HG02870 (cell line): ENCODE results near the gene EDNRA.
"Not testable (repeated sequence)": the region's sequence is repeated elsewhere in the genome, so short reads cannot be mapped to it uniquely, and the experiment has no call there.

Experiments
- ATAC-seq: cut with Tn5 transposase; IDR thresholded peaks from one replicate; pipeline ENCODE4 v1.9.1; 2021; ENCODE audit warnings: mild to moderate bottlenecking, moderate library complexity; ENCODE audit not compliant: unreplicated experiment

The EDNRA gene

GRCh38 chr4:147480891-147481576, at the start of gene EDNRA:
TSS of gene EDNRA (plus strand) at chr4:147481097. CDS start at chr4:147485682, 4,585 bp downstream.
- ATAC-seq, result no peak

DNA sequence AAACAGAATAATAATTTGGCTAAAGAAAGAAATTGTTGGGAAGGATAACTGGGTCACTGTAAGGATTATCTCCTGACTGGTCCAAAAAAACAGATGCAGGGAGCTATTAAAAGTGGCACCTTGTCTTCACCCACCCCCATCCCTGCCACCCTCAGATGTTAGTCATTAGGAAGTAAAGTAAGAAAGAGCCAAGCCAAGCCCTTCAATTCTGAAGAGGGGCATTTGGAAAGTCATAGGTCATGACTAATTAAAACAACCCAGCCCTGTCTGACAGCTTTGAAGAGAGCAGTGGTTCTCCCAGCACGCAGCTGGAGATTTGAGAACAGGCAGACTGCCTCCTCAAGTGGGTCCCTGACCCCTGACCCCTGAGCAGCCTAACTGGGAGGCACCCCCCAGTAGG, 46.5 kb upstream of the EDNRA start:
- not testable (repeated sequence) for ATAC-seq

GRCh38 chr4:147440442-147440841, 40.5 kb upstream of the EDNRA start:
- ATAC-seq, result no peak

DNA sequence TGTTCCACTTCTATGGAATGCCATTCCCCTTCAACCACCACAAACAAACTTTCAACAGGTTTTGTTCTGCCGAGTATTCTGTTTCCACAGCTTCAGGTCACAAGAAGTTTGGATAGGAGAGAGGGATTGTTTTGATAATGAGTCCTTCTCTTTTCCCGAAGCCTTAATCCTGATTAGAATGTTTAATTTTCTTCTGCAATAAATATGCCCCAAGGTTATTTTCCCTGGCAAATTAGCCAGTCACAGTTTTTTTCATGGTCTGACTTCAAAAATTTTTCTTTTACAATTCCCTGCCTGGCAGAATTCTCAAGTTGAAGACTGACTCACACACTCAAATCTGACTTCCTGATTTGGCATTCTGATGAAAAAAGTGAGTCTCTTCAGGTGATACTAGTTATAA, 33.1 kb upstream of the EDNRA start:
- ATAC-seq, result no peak

GRCh38 chr4:147453561-147454141, 27.2 kb upstream of the EDNRA start:
- no peak for ATAC-seq

DNA sequence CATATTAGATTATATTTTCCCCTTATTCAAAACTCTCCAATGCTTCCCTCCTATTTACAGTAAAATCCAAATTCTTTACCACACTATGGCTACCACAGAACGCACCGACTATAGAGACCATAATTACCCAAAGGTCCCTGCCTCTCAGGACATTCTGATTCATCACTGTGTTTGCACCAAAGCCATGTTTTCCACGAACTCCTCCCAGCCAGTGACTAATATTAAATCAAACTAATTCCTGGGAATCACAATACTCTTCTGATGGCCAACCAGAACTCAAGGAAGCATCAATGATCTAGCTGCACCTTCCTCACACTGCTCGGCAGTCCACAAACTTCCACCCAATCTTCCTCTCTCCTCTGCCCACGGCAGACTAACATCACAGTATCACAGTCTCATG, 24.2 kb upstream of the EDNRA start:
- ATAC-seq, result no peak

GRCh38 chr4:147461161-147461560, 19.7 kb upstream of the EDNRA start:
- ATAC-seq, result no peak

- ATAC-seq, result no peak
Measured at GRCh38 chr4:147463065-147463464, 17.8 kb upstream of the EDNRA start.

DNA sequence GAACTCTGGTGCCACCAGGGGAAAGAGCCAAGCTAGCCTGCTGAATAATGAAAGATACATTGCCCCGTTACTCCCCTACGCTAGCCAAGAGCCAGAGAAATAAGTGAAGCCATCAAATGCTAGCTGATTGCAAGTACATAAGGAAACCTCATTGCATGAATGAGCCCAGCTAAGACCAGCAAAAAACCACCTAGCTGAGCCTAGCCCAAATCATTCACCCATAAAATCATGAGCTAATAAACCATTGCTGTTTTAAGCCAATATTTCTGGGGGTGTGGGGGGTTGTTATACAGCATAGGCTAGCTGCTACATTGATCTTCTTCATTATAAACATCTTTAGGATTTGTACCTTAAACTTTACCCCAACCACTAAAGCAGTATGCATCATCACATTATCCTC, 15.4 kb upstream of the EDNRA start:
- no peak for ATAC-seq

DNA sequence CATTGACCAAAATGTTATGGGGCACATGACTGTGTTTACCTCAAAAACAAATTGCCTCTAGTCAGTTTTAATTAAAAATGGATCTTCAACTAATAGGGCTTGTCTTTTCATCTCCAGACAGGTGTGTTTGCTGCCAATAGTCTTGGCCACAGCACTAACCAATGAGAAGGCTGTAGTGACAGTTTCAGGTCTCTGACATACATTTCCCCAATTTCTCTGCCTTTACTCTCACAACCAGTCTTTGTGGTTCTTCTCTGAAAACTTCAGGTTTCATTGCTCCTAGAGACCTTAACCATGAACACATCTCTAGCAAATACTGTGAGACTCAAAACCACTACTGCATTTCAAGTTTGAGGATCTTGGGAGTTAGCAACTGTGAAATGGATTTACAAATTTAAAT, 3.5 kb upstream of the EDNRA start:
- ATAC-seq, result peak; percentile 88

DNA sequence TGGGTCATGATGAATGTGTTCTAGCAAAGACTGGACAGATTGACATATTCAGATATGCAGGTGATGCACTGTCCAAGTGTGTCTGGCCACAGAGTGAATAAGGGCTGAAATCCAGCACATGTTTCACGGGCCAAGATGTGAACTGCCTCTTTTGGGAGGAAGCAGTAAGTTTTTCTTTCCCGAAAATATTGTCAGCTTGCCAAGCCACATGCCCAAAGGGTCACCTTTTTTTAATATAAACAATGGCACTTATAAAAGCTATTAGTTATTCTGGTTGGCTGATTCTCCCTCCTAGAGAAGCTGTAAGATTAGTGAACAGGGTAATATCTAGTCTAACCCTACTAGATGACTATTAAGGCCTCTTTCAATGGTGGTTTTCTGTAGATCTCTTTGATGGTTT, 1.5 kb upstream of the EDNRA start:
- ATAC-seq, result no peak

DNA sequence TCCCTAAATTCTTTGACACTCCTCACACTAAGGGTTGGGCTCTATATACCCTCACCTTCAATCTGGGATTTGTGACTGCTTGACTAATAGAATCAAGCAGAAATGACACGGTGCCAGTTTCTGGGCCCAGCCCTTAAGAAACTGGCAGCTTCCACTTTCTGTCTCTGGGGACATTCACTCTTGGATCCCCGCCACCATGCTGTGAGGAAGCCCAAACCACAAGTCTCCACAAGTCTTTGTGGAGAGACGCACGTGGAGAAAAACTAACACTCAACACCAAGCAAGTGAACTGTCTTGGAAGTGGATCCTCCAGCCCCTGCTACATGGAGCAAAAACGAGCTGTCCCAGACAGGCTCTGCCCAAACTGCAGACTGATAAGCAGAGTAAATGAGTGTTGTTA, 1.1 kb upstream of the EDNRA start:
- ATAC-seq, result no peak

DNA sequence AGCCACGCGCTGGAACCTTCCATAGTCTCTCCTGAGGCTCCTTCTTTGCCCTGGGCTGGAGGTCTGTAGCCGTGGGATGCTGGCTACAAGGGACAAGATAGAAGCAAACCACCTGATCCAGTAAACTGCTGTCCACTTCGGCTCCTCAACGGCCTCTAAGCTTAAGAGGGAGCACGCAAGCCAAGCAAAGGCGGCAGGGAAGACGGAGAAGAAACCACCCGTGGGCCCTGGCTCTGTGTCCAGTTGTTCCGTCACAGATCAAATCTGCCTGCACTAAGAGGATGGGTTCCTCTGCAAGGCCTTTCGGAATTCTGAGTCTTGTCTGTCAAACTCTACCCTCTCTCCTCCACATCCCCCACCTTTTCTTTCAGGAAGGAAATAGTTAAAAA, 401 bp upstream of the EDNRA start:
- ATAC-seq, result no peak

- no peak for ATAC-seq
Measured at GRCh38 chr4:147481577-147482109, 746 bp downstream of the EDNRA start.

DNA sequence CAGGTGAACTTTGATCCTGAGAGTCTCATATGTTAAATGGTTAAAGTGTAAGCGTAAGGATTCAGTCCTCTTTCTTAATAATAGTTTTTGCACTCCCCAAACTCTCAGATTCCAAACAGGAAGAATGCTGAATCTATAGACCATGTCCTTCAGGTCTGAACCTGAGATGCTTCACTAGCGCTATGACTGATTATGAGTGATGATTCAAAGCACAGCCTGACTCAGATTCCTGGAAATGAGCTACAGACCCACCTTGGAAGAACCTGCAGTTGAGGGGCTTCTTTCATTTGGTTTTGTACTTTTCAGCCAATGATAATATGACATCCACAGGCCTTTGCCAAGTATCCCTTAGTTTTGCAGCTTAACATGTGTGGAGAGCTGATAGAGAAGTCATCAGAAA, 1.4 kb downstream of the EDNRA start:
- ATAC-seq, result no peak

- no peak for ATAC-seq
Measured at GRCh38 chr4:147485167-147485566, 4.3 kb downstream of the EDNRA start.

GRCh38 chr4:147487616-147488015, 6.7 kb downstream of the EDNRA start:
- ATAC-seq, result no peak

GRCh38 chr4:147488556-147488955, 7.7 kb downstream of the EDNRA start:
- no peak for ATAC-seq

DNA sequence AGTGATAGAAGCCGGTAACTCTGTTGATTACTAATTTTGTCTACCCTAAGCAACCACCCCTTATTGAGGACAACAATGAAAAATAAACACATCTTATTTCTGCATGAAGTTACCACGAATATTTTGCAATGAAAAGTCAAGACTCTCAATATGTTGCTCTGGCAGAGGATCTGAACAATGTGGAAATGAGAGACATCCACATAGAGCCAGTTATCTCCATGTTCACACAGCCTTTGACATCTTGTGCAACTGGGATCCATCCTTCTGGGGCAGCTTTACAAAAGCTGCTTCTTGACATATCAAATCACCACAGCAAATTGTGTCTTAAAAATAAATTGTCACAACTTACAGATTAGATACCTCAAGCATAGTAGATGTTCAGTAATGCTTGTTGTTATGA, 10.2 kb downstream of the EDNRA start:
- no peak for ATAC-seq

DNA sequence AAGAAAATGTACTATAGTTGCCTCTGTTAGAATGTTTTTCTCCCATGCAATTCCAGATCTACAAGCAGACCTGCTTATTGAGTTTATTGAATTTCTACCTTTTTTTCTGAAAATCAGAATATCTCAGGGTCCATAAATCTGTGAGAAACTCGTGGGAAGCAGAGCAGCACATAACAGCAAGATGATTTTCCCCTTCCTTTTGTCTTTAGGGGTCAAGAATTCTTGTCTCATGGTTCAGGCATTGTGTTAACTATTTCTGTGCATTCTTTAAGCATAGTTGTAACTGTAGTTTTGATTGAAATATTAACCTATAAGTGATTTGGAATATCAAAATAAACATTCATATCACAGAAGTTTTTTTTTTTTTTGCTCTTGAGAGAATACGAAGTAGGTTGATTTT, 11.4 kb downstream of the EDNRA start:
- ATAC-seq, result no peak

- ATAC-seq, result no peak
Measured at GRCh38 chr4:147492761-147493160, 11.9 kb downstream of the EDNRA start.

DNA sequence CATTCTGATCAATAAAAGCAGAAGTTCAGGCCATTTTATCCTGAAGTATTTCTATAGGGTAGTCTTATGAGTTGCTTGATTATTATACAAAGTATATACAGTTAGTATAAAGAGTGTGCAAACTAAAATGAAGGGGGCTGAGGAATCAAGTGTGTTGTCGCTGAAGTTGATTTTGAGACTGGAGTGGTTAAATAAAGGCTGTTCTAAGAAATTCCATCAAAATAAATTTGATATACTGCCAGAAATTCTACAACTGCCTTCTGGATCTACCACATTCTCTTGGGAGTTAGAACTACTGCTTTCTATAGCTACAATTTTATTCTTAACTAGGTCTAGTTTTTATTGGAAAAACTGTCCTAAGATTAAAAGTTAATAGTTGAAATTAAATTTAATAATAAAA, 12.4 kb downstream of the EDNRA start:
- no peak for ATAC-seq

DNA sequence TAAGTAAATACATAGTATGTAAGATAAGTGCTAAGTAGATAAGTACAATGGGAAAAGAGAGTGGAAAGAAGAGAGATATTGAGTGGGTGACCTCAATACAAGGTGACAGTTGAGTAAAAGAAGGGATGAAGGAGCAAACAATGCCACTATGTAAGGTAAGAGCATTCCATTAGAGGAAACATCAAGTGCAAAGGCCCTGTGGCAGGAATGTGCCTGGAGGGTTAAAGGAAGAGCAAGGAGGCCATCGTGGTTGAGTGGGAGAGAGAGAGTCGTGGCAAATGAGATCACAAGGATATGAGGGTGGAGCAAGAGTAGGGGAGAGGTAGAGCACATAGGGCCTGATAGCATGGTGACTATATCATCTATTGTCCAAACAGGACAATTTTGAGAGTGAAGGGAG, 13.4 kb downstream of the EDNRA start:
- no peak for ATAC-seq
